Measurements from ENCODE around the gene CDC73. TPM values are rescaled to one million over a fixed set of nuclear protein-coding genes. Genes with fewer than 3 reads are reported as not detected.

CDC73 gene
- total RNA-seq, 4 donors from 2014 or later: 45.4 to 66.9 (median 46.0) TPM

GRCh38 chr1:193249187-193249586, 127.4 kb downstream of the CDC73 start:
- Histone ChIP-seq H3K4me3 (no peak overlapping the region), H3K36me3 (peaks cover 0 to 44% (median 20%) of the 10 kb centered on the region in 4 donors), H3K9me3 (peaks cover 0 to 11% (median 0%) of the 10 kb centered on the region in 4 donors), H3K27me3 (no peaks in the 10 kb centered on the region), H3K4me1 (no peaks in the 10 kb centered on the region), H3K27ac (replicated peaks in 1 of 4) (no peak overlapping the region)
- WGBS: 95% methylated on average over 7 of the region's 7 CpGs
- intact Hi-C loops (cut with DNase I): no loop called here
- TF ChIP-seq POLR2A (IDR thresholded peaks at IDR 0.05; ENCODE audit: low read depth) (no peak), POLR2AphosphoS5 (IDR thresholded peaks at IDR 0.05) (no peak), EP300 (IDR thresholded peaks at IDR 0.05) (no peak), CTCF (IDR thresholded peaks at IDR 0.05) (no peak)
- no peak for DNase-seq (ENCODE audit: extremely low spot score)

DNA sequence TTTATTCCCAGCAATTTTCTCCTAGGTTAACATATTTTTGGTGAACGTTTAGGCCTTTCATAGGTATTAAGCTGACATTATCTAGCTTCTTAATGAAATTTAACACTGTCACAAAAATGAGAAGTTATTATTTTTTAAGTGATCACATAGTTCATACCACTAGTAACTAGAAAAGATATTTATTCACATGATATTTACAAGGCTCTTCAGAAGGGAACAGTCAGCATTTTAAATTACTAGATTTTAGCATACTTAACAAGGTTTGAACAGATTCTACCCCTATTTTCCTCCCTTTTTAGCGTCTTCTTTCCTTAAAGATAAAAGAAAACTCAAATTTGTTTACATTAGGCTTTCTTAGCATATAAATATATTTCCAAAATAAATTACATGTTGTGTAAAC, 130.1 kb downstream of the CDC73 start:
- TF ChIP-seq CTCF (IDR thresholded peaks at IDR 0.05): no peak
- TF ChIP-seq EP300 (IDR thresholded peaks at IDR 0.05): no peak
- TF ChIP-seq POLR2AphosphoS5 (IDR thresholded peaks at IDR 0.05): no peak
- no peak for TF ChIP-seq POLR2A (IDR thresholded peaks at IDR 0.05; ENCODE audit: low read depth)
- intact Hi-C loops (cut with DNase I): no loop called here
- 91% methylated on average over 2 of the region's 2 CpGs for WGBS

DNA sequence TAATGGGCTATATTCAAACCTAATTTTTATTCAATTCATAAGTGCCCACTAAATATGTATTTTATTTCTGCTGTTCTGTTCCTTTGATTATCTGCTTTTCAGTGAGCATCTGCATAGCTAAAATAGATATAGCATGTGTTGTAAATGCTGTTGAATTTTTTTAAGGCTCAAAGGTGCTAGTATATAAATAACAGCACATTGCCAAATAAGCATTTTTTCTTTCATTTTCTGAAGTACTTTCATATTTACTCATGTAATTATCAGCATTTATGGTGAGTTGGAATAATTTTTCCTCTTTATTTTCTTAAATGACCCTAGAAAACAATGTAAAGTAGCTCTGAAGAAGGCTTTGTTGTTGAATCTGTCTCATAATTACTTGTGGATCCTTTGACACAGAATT, 134.2 kb downstream of the CDC73 start:
- Histone ChIP-seq H3K9me3 (no peaks in the 10 kb centered on the region), H3K36me3 (peaks cover 0 to 10% (median 0%) of the 10 kb centered on the region in 4 donors), H3K4me1 (peaks cover 0 to 3% (median 0%) of the 10 kb centered on the region in 4 donors), H3K4me3 (no peak overlapping the region), H3K27me3 (no peaks in the 10 kb centered on the region), H3K27ac (replicated peaks in 1 of 4) (no peak overlapping the region)
- TF ChIP-seq EP300 (IDR thresholded peaks at IDR 0.05): no peak
- TF ChIP-seq CTCF (IDR thresholded peaks at IDR 0.05): no peak
- TF ChIP-seq POLR2A (IDR thresholded peaks at IDR 0.05; ENCODE audit: low read depth): no peak
- TF ChIP-seq POLR2AphosphoS5 (IDR thresholded peaks at IDR 0.05): no peak
- DNase-seq (ENCODE audit: extremely low spot score): no peak
- intact Hi-C loops (cut with DNase I): no loop called here

More for the DNA sequence above, 130.1 kb downstream of the CDC73 start:
- peaks cover 0 to 11% (median 0%) of the 10 kb centered on the region in 4 donors for H3K9me3 ChIP-seq
- DNase-seq (ENCODE audit: extremely low spot score): no peak
- H3K36me3 ChIP-seq: peaks cover 0 to 41% (median 17%) of the 10 kb centered on the region in 4 donors
- H3K27ac ChIP-seq (replicated peaks in 1 of 4): no peak overlapping the region
- H3K27me3 ChIP-seq: no peaks in the 10 kb centered on the region
- H3K4me3 ChIP-seq: no peak overlapping the region
- H3K4me1 ChIP-seq: peaks cover 0 to 3% (median 0%) of the 10 kb centered on the region in 4 donors

DNA sequence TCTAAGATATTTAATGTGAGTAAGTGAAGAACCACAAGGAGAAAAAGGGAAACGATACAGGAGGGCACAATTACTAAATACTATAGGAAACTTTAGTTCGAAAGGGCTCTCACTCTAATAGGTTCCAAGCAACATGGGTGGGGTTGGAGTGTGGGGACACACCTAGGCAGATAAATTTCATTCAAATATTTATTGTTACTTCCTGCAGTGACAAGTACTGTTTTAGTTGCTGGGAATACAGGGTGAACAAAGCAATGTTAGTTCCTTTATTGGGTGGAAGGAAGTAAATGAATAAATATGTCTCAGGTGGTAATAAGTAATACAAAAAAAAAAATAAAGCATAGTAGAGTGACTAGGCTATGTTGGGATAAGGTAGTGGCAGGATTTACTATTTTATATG, 137.8 kb downstream of the CDC73 start:
- Histone ChIP-seq H3K4me3 (no peak overlapping the region), H3K9me3 (no peaks in the 10 kb centered on the region), H3K4me1 (peaks cover 0 to 3% (median 0%) of the 10 kb centered on the region in 4 donors), H3K36me3 (peaks cover 0 to 21% (median 0%) of the 10 kb centered on the region in 4 donors), H3K27me3 (no peaks in the 10 kb centered on the region), H3K27ac (replicated peaks in 1 of 4) (no peak overlapping the region)
- WGBS: 99% methylated on average over 2 of the region's 2 CpGs
- no peak for DNase-seq (ENCODE audit: extremely low spot score)
- TF ChIP-seq POLR2A (IDR thresholded peaks at IDR 0.05; ENCODE audit: low read depth): no peak
- no peak for TF ChIP-seq POLR2AphosphoS5 (IDR thresholded peaks at IDR 0.05)
- no peak for TF ChIP-seq CTCF (IDR thresholded peaks at IDR 0.05)
- TF ChIP-seq EP300 (IDR thresholded peaks at IDR 0.05): no peak
- intact Hi-C loops (cut with DNase I): no loop called here
